HG02870 (cell line): ENCODE data around the gene DNAH6.
A peak's percentile ranks its signal among the peaks of the same experiment; 100 is the strongest.
"Not testable (repeated sequence)": the region's sequence is repeated elsewhere in the genome, so short reads cannot be mapped to it uniquely, and the experiment has no call there.

ENCODE experiments used
- ATAC-seq: cut with Tn5 transposase; IDR thresholded peaks from one replicate; pipeline ENCODE4 v1.9.1; 2021; ENCODE audit warnings: mild to moderate bottlenecking, moderate library complexity; ENCODE audit not compliant: unreplicated experiment

The DNAH6 gene

GRCh38 chr2:84858937-84859336 is 342.6 kb downstream of the DNAH6 start:
- ATAC-seq, result no peak

GRCh38 chr2:84861539-84861938 is 345.2 kb downstream of the DNAH6 start:
- ATAC-seq, result no peak

DNA sequence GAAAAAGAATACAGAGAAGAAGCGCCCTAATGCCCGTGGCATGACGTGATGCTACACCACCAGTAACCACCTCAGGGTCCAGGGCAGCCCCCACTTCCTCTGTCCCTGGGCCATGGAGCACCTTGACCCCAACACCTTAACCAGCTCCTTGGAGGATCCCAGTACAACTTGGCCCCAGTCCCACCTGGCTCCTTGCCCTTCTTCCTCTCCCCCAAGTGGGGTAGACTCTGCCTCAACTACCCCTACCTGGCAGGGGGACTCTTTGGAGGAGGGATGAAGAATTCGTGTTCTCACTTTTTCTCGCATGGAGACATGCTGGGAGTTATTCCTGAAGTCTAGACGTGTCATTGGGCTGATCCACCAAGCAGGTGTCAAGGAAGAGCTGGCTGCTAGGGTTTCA is 345.7 kb downstream of the DNAH6 start:
- ATAC-seq, result no peak

DNA sequence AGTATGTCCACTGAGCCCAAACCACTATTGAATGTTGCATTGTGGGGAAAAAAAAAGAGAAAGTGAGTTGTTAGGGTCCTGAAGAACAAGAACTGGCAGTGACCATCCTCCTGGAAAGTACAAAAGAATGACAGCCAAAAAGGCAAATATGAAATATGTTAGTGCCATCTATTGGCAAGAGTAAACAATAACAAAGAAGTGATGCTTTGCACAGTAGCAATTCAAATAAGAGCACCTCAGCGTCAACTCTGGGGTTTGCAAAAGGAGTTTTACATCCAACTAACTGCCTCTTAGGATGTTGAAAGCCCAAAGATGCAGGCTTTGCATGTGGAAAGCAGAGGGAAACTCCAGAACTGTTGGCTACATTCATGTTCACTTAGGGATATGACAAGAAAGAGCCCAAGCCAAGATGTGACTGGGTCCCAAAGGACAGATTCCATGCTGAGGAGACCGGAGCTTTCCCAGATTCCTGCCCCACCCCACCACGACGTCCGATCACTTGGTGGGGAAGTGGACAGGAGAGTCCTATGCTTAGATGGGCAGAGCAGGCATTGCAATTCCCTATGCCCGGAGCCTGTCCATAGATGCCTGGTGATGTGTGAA is 349.0 kb downstream of the DNAH6 start:
- peak; percentile 88 for ATAC-seq

DNA sequence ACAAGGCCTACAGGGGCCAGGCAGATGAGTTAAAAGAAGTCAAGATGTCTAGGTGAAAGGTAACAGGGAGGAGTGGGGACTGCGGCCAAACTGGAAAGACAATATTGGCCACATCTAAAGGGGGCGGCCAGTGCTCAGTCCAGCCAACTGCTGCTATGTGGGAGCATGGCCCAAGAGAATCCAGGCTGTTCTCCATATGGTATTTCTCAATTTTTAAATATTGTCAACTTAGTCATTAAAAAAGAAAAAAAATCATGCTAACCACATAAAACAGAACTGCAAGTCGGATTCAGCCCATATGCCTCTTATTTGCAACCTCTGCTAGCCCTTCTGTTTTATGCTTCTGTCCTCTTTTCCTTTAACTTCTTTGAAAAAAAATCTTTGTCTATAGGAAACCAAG is 349.8 kb downstream of the DNAH6 start:
- ATAC-seq, result no peak

DNA sequence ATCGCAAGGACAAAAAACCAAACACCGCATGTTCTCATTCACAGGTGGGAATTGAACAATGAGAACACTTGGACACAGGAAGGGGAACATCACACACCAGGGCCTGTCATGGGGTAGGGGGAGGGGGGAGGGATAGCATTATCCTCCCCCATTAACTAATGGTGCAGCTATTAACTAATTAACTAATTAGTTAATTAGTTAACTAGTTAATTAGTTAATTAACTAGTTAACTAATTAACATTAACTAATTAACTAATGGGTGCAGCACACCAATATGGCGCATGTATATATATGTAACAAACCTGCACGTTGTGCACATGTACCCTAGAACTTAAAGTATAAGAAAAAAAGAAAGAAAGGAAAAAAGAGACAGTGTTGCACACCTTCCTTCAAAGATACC is 352.0 kb downstream of the DNAH6 start:
- not testable (repeated sequence) for ATAC-seq
